ENCODE measurements around the gene ADAM8. TPM values are rescaled to one million over a fixed set of nuclear protein-coding genes. Genes with fewer than 3 reads are reported as not detected.

Gene ADAM8
- total RNA-seq, 2 donors from 2014 or later, result 3.4 to 4.6 TPM

DNA sequence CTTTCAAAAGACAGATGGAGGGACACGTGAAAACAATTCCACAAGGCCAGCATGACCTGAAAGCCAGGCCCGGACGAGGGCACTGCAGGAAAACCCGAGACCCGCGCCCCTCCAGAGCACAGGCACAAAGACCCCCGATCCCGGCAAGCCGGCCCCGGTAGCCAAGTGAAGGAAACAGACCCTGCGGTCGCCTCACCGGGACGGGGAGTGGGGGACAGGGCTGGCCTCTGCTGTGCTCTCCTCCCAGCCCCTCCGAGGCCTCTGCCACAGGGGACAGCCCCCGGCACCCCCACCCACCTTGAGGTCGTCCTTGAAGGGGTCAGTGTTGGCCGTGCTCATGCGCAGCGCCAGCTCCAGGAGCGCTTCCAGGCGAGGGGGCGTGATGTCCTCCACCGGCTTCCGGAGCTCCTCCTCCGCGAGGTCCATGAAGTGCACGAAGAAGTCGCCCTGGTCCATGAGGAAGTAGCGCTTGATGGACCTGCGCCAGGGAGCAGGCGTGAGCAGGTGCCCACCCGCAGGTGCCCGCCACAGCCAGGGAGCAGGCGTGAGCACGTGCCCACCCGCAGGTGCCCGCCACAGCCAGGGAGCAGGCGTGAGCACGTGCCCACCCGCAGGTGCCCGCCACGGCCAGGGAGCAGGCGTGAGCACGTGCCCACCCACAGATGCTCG, 11.3 kb upstream of the ADAM8 start:
- 93 to 98% methylated on average over 6 to 38 of the region's 46 CpGs for WGBS, 2 donors
- Histone ChIP-seq H3K4me1 (no peaks in the 10 kb centered on the region), H3K9me3 (no peaks in the 10 kb centered on the region), H3K36me3 (replicated peaks in 1 of 2; ENCODE audit: insufficient read depth in 1 of 2, low read depth in 2 of 2) (peaks cover 39 to 40% of the 10 kb centered on the region in 2 donors), H3K27ac (no peak overlapping the region), H3K27me3 (no peaks in the 10 kb centered on the region), H3K4me3 (no peak overlapping the region)
- no peak for ATAC-seq
- no peak for DNase-seq
- intact Hi-C loops (cut with DNase I), result no loop called here
- TF ChIP-seq, protein P1, sequence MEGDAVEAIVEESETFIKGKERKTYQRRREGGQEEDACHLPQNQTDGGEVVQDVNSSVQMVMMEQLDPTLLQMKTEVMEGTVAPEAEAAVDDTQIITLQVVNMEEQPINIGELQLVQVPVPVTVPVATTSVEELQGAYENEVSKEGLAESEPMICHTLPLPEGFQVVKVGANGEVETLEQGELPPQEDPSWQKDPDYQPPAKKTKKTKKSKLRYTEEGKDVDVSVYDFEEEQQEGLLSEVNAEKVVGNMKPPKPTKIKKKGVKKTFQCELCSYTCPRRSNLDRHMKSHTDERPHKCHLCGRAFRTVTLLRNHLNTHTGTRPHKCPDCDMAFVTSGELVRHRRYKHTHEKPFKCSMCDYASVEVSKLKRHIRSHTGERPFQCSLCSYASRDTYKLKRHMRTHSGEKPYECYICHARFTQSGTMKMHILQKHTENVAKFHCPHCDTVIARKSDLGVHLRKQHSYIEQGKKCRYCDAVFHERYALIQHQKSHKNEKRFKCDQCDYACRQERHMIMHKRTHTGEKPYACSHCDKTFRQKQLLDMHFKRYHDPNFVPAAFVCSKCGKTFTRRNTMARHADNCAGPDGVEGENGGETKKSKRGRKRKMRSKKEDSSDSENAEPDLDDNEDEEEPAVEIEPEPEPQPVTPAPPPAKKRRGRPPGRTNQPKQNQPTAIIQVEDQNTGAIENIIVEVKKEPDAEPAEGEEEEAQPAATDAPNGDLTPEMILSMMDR (IDR thresholded peaks at IDR 0.05), result no peak
- no peak for TF ChIP-seq POLR2A (IDR thresholded peaks at IDR 0.05)

DNA sequence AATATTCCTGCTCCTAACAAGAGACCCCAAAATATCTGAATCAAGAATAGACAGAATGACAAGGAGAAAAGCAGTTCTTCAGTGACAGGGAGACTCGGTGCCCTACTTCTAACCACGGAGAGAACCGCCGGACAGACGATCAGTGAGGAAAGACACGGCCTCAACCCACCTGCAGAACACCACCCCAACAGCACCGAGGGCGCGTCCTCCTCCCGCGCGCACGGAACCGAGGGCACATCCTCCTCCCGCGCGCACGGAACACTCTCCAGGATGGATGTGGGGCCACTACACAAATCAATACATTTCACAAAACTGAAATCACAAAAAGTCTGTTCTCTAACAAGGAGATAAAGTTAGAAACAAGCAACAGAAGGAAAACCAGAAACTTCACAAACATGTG, 9.7 kb upstream of the ADAM8 start:
- ATAC-seq (no peak), DNase-seq (no peak)
- H3K36me3 ChIP-seq (replicated peaks in 1 of 2; ENCODE audit: insufficient read depth in 1 of 2, low read depth in 2 of 2), result peaks cover 40 to 55% of the 10 kb centered on the region in 2 donors
- no peak overlapping the region for H3K4me3 ChIP-seq
- 78 to 79% methylated on average over 18 of the region's 18 CpGs for WGBS, 2 donors
- intact Hi-C loops (cut with DNase I), result no loop called here
- no peaks in the 10 kb centered on the region for H3K4me1 ChIP-seq
- H3K27me3 ChIP-seq, result no peaks in the 10 kb centered on the region
- no peaks in the 10 kb centered on the region for H3K9me3 ChIP-seq
- no peak overlapping the region for H3K27ac ChIP-seq
- no peak for TF ChIP-seq POLR2A (IDR thresholded peaks at IDR 0.05)
- TF ChIP-seq, protein P1 (IDR thresholded peaks at IDR 0.05), result no peak

DNA sequence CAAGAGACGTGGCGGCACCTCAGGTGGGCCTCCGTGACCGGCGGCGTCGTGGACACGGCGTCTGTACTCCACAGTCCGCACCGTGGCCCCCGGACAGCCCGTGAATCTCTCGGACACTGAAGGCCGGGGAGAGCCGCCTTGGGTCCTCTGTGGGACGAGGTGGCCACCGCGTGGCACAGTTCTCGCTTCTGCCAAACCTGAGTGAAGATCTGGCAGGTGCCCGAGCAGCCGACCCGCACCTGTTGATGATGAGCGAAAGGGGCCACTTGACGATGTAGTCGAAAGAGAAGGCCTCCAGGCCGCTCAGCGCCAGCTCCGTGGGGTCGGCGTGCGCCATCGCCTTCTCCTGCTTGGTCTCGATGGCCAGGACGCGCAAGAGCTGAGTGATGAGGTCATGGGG, 8.5 kb upstream of the ADAM8 start:
- TF ChIP-seq, protein P1 (IDR thresholded peaks at IDR 0.05), result no peak
- TF ChIP-seq POLR2A (IDR thresholded peaks at IDR 0.05), result no peak
- Histone ChIP-seq H3K27me3 (no peaks in the 10 kb centered on the region), H3K4me1 (no peaks in the 10 kb centered on the region), H3K9me3 (no peaks in the 10 kb centered on the region), H3K36me3 (replicated peaks in 1 of 2; ENCODE audit: insufficient read depth in 1 of 2, low read depth in 2 of 2) (peaks cover 38 to 55% of the 10 kb centered on the region in 2 donors), H3K4me3 (no peak overlapping the region), H3K27ac (no peak overlapping the region)
- intact Hi-C loops (cut with DNase I), result no loop called here
- no peak for ATAC-seq
- DNase-seq, result no peak
- WGBS, 2 donors, result 95% methylated on average over 30 to 36 of the region's 36 CpGs

DNA sequence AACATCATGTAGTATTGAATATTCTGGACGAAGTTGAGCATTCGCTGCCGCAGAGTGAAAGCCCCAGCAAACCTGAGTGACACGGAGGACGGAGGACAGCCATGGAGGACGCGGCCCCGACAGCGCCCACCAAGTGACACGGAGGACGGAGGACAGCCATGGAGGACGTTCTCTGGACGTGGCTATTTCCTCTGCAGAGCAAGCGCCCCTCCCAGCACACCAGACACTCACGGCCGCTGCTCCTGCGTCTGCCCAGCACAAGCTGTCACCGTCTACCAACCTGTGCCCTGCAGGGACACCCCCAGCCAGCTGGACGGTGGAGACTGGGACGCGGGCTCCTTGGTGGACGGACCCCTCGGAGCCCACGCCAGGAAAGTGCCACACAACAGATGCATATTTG, 7.3 kb upstream of the ADAM8 start:
- Histone ChIP-seq H3K27ac (no peak overlapping the region), H3K27me3 (no peaks in the 10 kb centered on the region), H3K4me1 (peaks cover 8% of the 10 kb centered on the region), H3K36me3 (replicated peaks in 1 of 2; ENCODE audit: insufficient read depth in 1 of 2, low read depth in 2 of 2) (peaks cover 37 to 45% of the 10 kb centered on the region in 2 donors), H3K9me3 (no peaks in the 10 kb centered on the region), H3K4me3 (no peak overlapping the region)
- intact Hi-C loops (cut with DNase I), result no loop called here
- no peak for TF ChIP-seq POLR2A (IDR thresholded peaks at IDR 0.05)
- TF ChIP-seq, protein P1 (IDR thresholded peaks at IDR 0.05), result no peak
- ATAC-seq (no peak), DNase-seq (no peak)
- 94 to 95% methylated on average over 20 to 24 of the region's 24 CpGs for WGBS, 2 donors

DNA sequence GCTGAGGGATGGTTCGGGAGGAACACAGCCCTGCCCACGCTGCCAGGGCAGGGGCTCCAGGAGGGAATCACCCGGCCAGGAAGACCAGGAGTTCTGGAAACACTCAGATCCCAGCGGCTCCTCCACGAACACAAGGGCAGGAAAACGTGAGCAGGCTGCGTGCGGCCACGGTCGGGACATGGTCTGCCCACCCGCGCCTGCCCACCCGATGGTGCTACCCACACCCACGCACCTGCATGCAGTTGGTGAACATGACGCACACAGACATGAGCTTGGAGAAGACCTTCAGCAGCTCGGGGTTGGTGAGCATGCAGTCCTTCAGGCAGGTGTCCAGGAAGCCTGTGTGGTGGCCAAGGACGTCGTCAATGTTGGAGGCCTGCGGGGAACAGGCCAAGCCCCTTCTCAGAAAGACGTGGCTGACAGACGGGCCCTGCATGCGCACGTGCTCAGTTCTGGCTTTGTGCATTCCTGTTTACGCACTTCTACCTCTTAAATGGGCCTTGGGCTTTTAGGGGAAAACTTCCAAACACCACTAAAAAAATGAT, 6.2 kb upstream of the ADAM8 start:
- peaks cover 18% of the 10 kb centered on the region for H3K4me1 ChIP-seq
- ATAC-seq, result no peak
- TF ChIP-seq, protein P1 (IDR thresholded peaks at IDR 0.05), result no peak
- TF ChIP-seq POLR2A (IDR thresholded peaks at IDR 0.05), result no peak
- intact Hi-C loops (cut with DNase I), result no loop called here
- peaks cover 29 to 39% of the 10 kb centered on the region in 2 donors for H3K36me3 ChIP-seq (replicated peaks in 1 of 2; ENCODE audit: insufficient read depth in 1 of 2, low read depth in 2 of 2)
- no peak overlapping the region for H3K4me3 ChIP-seq
- WGBS, 2 donors, result 84 to 90% methylated on average over 10 to 23 of the region's 24 CpGs
- H3K27ac ChIP-seq, result no peak overlapping the region
- no peaks in the 10 kb centered on the region for H3K9me3 ChIP-seq
- DNase-seq, result no peak
- no peaks in the 10 kb centered on the region for H3K27me3 ChIP-seq

Measured in body of pancreas (tissue), 4 donors.